GM20000 (cell line): ENCODE measurements around the gene HSF4.
A peak's percentile ranks its signal among the peaks of the same experiment; 100 is the strongest.

ENCODE experiments used
- DNase-seq: peaks from one replicate; pipeline ENCODE4 v3.0.0; 2012; ENCODE audit warnings: low spot score
- TF ChIP-seq, protein P1 (sequence below): IDR thresholded peaks from 2 replicates; pipeline ENCODE4 v1.5.1; 2012; ENCODE audit warnings: mild to moderate bottlenecking, control low read depth; ENCODE audit errors: extremely low read depth, missing control alignments

The HSF4 gene

DNA sequence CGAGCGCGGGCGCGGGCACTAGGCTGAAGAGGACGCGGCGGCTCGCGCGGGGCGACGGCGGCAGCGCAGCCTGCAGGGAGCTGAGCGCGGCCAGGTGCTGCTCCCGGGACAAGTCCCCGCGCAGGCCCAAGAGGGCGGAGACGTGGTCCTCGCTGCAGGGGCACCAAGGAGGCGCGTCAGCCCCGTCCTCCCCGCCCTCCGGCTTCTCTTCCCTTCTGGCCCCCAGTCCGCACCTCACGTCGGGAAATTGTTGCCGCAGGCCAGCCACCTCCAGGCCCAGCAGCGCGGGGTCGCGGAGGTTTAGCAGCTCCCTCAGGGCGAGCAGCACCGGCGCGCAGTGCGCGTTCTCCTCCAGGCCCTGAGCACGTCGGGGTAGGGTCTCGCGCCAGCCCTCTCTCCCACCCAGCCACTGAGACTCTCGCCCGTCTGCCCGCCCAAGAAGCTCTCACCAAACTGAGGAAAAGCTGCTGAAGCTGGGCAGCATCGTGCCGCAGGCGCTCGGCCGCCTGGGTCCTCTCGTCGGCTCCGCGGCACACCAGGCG is 20.0 kb downstream of the HSF4 start:
- TF ChIP-seq, protein P1, sequence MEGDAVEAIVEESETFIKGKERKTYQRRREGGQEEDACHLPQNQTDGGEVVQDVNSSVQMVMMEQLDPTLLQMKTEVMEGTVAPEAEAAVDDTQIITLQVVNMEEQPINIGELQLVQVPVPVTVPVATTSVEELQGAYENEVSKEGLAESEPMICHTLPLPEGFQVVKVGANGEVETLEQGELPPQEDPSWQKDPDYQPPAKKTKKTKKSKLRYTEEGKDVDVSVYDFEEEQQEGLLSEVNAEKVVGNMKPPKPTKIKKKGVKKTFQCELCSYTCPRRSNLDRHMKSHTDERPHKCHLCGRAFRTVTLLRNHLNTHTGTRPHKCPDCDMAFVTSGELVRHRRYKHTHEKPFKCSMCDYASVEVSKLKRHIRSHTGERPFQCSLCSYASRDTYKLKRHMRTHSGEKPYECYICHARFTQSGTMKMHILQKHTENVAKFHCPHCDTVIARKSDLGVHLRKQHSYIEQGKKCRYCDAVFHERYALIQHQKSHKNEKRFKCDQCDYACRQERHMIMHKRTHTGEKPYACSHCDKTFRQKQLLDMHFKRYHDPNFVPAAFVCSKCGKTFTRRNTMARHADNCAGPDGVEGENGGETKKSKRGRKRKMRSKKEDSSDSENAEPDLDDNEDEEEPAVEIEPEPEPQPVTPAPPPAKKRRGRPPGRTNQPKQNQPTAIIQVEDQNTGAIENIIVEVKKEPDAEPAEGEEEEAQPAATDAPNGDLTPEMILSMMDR: no peak
- peak; percentile 47 for DNase-seq

DNA sequence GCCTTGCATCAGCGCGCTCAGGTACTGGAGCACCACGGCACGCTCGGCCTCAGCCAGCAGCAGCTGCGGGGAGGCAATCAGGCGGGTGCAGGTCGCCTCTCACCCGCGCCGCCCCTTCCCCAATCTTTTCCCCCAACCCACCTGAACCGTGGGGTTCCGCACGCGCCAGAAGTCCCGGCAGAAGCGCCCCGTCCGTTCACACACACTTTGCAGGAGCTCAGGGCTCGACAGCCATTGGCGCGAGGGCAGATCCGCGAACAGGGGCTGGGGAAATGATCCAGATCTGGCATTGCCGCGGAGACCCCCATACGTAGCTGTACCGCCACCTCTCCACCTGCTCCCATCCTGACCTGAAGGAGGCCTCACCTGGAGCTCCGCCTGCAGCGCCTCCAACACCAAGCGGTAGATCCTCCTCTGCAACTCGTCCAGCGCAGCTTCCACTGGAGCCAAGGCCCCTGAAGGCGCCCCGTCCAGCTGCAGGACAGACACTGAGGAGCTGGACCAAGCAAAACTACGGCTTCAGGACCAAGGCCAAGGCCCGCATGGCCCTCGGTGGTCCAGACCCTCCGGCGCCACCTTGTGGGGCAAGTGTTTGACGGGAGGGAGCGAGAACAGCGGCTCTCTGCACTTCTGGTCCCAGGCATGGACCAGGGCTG is 20.6 kb downstream of the HSF4 start:
- TF ChIP-seq, protein P1: peak; percentile 78
- DNase-seq: peak; percentile 87

DNA sequence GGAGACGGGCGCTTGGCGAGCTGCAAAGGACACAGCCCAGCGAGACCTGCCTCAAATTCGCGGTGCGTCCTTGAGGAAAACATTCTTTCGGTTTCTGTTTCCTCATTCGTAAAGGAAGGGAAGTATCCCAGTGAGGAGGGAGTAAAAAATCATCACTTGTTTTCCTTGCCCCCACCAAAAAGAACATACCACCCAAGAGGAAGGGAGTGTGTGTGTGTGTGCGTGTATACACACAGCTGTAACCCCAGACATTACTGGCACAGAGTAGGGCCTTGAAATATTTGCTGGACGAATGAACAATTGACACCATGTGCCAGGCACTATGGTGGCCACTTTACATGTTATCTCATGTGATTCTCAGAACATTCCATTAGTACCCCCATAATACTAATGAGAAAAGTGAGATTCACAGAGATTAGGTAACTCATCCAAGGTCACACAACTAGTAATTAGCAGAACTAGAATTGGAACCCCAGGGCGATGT is 21.1 kb downstream of the HSF4 start:
- TF ChIP-seq, protein P1: no peak
- DNase-seq: no peak

DNA sequence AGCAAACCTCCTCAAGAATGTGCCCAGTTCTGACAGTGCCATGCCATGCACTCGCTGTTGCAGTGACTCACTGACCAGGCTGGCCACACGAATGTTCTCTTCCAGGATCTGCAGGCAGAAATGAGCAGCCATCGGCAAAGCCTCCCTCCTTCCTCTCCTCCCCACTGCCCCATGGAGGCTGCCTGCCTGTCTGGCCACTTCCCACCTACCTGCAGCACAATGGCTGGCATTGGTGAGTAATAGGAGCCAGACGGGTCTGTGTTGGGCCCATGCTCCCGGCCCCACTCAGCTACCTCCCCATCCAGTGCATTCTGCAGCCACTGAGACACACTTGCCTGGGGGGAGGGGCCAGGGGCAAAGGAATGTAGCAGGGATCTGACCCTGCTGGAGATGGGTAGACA is 22.0 kb downstream of the HSF4 start:
- TF ChIP-seq, protein P1: no peak
- DNase-seq: no peak

DNA sequence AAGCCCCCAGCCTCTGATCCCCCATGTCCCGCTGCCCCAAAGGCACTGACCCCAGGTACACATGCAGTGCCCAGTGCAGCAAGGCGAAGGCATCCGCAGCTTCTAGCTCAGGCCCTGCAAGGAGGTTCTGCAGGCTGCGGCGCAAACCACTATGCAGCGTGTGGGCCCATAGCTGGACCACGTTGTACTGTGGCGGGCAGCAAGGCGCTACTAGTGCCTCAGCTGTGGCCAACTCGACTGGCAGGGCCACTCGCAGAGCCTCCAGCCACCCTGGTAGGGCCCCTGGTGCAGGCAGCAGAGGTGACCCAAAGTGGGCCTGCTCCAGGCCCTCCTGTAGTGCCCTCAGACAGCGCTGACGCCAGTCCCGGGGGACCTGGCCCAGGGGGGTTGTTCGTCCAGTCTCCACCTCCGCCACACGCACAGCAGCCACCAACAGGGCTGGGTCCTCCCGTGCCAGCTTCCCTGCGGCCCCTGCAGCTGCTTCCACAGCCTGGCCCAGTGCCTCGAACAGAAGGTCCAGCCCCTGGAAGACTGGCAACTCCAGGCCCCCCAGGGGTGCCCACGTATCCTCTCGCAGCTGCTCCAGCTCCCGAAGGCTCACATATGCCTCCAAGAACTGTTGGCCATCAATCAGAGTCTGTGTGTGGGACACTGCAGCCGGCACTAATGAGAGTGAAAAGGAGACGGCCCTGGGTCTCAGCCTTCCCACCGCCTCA is 22.8 kb downstream of the HSF4 start:
- DNase-seq: no peak
- TF ChIP-seq, protein P1: no peak

DNA sequence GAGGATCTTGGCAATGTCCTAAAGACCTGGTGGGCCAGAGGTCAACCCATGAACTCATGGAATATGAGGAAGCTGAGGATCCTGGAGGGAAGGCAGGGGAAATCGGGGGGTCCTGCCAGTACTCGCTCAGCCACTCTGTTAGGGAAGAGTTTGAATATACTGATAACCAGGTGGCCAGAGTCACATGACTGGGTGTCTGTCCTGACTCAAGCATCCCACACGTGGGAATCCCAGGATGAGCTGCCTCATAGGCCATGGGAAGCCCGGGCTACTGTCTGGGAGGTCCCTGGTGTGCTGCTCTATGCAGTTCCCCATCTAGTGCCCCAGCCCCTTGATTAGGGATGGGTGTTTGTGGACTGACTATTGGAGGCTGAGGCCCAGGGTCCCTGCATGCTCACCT is 23.8 kb downstream of the HSF4 start:
- DNase-seq: no peak
- TF ChIP-seq, protein P1: no peak

DNA sequence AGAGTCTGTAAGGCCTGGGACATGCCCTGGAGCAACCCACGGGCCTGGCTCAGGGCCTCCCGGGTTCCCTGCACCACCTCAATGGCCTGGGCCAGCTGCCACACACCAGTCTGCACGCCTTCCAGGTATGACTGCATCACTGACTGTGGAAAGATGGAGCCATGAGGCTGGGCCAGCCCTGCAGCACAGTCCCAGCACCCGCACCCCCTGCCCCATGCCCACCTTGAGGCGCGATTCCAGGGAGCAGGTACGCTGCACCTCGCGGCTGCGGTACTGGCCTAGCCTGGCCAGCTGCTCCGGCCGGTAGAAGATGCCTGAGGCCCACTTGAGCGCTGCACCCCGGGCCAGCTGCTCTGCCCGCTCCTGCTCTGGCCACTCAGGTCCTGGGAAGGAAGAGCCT is 24.3 kb downstream of the HSF4 start:
- TF ChIP-seq, protein P1: no peak
- no peak for DNase-seq
